GM21619 (cell line): ENCODE measurements around the gene AKAP13.

Source experiments
- ATAC-seq: cut with Tn5 transposase; IDR thresholded peaks from one replicate; pipeline ENCODE4 v1.9.1; 2021; ENCODE audit not compliant: unreplicated experiment

Gene AKAP13

GRCh38 chr15:85690561-85691231 is 310.3 kb downstream of the AKAP13 start:
- ATAC-seq = peak; percentile 50

- ATAC-seq = peak; percentile 41
Observed at GRCh38 chr15:85691350-85692240, 311.2 kb downstream of the AKAP13 start.

- ATAC-seq = no peak
Observed at GRCh38 chr15:85692321-85692720, 311.9 kb downstream of the AKAP13 start.

- ATAC-seq = peak; percentile 38
Observed at GRCh38 chr15:85692873-85693272, 312.5 kb downstream of the AKAP13 start.

GRCh38 chr15:85693277-85693676 is 312.9 kb downstream of the AKAP13 start:
- ATAC-seq = no peak

- ATAC-seq = no peak
Observed at GRCh38 chr15:85694091-85694490, 313.7 kb downstream of the AKAP13 start.

GRCh38 chr15:85700767-85701166 is 320.4 kb downstream of the AKAP13 start:
- no peak for ATAC-seq

GRCh38 chr15:85702321-85703101 is 322.1 kb downstream of the AKAP13 start:
- ATAC-seq = no peak

- ATAC-seq = no peak
Observed at GRCh38 chr15:85704066-85704465, 323.7 kb downstream of the AKAP13 start.

- ATAC-seq = no peak
Observed at GRCh38 chr15:85704720-85705429, 324.5 kb downstream of the AKAP13 start.

GRCh38 chr15:85706779-85707518 is 326.5 kb downstream of the AKAP13 start:
- peak; percentile 29 for ATAC-seq

GRCh38 chr15:85707519-85708338 is 327.3 kb downstream of the AKAP13 start:
- peak; percentile 15 for ATAC-seq

GRCh38 chr15:85708402-85708941 is 328.1 kb downstream of the AKAP13 start:
- no peak for ATAC-seq

GRCh38 chr15:85709250-85709649 is 328.8 kb downstream of the AKAP13 start:
- no peak for ATAC-seq

- ATAC-seq = peak; percentile 49
Observed at GRCh38 chr15:85710340-85710842, 330.0 kb downstream of the AKAP13 start.

- no peak for ATAC-seq
Observed at GRCh38 chr15:85711580-85712192, 331.3 kb downstream of the AKAP13 start.

- no peak for ATAC-seq
Observed at GRCh38 chr15:85716261-85716660, 335.9 kb downstream of the AKAP13 start.

GRCh38 chr15:85717212-85717611 is 336.8 kb downstream of the AKAP13 start:
- ATAC-seq = no peak
